NT2/D1 (cell line): ENCODE measurements around the gene SCAI.

Experiments used
- SUZ12 ChIP-seq: IDR thresholded peaks from 2 replicates; pipeline ENCODE4 v1.6.1; 2011; ENCODE audit not compliant: insufficient read length, insufficient read depth; ENCODE audit errors: extremely low read depth
- ZNF274 ChIP-seq: IDR thresholded peaks from 2 replicates; pipeline ENCODE4 v1.6.1; 2011; ENCODE audit warnings: mild to moderate bottlenecking, low read depth, low read length

DNA sequence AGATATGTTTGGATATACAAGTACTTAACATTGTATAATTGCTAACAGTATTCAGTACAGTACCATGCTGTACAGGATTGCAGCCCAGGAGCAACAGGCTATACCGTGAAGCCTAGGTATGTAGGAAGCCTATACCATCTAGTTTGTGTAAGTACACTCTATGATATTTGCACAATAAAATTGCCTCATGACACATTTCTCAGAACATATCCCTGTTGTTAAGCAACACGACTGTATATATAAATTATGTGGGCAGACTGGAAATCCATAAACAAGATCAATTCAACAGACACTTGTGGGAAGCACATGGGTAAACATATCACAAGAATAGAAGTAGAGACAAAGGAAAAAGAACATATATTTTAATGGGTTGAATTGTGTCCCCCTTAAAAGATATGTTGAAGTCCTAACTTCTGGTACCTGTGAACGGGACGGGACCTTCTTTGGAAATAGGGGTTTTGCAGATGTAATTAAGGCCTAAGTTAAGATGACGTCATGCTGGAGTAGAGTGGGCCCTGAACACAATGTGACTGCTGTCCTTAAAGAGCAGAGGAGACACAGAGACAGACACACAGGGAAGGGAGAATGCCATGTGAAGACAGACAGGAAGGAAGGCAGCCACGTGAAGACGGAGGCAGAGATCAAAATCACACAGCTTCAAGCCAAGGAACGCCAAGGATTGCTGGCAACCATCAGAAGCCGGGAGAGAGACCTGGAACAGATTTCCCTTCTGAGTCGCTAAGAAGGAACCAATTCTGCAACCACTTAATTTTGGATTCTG is 76.3 kb downstream of the SCAI start:
- TF ChIP-seq ZNF274 (no peak), SUZ12 (no peak)
